HG03442 (cell line): ENCODE data around the gene QARS1.
A peak's percentile ranks its signal among the peaks of the same experiment; 100 is the strongest.

Experiments used
- ATAC-seq: cut with Tn5 transposase; IDR thresholded peaks from one replicate; pipeline ENCODE4 v1.9.1; 2021; ENCODE audit warnings: mild to moderate bottlenecking, moderate library complexity; ENCODE audit not compliant: unreplicated experiment

QARS1 gene

DNA sequence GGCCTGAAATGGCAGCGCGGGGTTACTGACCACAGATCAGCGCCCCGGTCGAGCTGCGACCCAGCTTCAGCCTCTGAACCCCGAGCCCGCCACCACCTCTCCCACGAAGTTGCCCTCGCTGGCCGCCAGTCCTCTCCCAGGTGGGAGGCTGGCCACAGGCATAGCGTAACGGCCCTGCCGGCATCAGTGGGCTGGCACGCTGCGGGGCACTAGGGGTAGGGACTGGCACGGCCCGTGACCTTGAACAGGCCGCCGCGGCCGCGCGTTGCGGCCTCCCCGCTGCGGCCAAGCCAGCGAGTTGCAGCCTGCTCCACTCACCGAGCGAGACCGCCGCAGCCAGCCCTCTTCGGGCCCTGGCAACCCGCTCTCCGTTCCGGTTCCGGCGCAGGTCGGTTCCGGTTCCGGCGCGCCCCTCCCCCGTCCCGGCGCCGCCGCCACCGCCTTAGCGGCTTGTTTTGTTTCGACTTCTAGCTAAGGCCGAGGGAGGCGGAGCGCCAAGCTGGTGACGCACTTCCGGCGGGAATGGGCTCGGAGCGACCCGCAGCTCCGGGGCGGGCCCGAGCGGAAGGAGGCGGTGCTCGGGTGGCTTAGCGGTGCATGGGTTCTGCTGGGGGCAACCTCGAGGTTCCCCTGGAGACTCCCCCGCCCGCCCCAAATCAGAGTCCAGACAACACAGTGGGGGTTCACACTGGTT lies 16.0 kb upstream of the QARS1 start, which contains the start of gene USP19:
TSS of gene USP19 (minus strand) at position 386 of the 694 bp plus-strand sequence. CDS start 1,678 bp downstream, outside the sequence.
- peak; percentile 86 for ATAC-seq

DNA sequence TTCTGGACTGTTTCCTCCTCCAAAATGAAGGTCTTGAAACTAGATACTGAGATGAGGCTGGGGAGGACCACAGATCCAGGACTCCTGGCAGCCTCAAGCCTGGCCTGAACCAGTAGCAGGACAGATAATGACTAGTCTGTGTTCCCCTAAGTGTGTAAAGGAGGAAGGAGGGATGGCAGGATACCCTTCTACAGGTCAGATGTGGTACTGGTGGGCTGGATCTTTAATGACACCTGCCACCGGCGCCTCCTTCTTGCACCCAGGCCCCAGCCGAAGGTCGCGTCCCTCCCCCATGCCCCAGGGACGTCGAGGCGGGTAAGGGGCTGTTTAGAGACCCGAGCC lies 15.5 kb upstream of the QARS1 start:
- ATAC-seq: no peak

DNA sequence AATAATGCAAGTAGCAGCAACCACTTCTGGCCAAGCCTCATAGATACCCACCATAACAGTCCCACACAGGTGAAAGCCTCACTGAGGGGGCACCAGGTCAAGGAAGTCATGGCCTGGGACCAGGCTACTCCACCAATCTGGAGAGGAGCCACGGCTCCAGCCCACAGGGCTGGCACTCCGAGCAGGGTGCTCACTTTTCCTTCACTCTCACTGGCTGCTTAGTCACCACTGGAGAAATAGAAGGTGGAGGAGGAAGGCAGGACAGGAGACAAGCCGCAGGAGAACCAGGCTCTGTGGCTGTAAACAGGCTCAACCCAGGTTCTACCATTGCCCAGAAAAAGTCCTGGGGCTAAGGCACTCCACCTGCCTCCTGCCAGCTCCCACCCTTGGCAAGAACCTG lies 14.9 kb upstream of the QARS1 start:
- no peak for ATAC-seq

DNA sequence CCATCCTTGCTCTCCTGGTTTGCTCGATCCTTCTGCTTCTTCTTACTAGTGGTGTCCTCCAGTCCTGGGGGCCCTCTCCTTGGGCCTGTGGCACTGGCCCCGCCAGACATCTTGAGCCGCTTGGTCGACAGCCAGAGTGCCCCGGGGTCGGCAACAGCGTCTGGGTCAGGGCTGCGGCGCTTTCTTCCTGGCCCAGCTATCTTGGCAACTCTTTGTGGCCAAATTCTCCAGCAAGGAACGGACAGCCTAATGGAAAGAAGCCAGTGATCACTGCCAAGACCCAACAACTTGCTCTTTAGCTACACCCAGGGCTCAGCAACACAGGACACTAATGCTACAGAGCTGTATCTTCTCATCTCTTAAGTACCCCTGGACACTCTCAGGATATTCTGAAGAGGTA lies 14.5 kb upstream of the QARS1 start:
- no peak for ATAC-seq

DNA sequence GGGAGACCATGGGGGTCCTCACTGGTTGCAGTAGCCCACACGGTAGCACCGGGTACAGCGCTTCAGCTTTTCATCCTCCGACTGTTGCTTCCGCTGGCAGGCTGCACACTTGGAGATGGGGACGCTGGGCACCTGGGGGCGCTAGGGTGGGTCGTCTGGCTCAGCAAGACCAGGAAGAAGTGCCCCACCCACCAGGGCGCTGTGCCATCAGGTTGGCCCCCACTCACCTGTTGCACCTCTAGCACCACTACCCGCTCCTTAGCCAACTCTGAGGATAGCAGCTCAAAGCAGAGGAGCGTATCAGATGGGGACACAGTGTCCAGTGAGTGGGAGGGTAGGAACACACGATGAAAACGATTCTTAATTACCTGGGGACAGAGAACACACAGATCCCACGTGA lies 7.7 kb upstream of the QARS1 start:
- ATAC-seq: no peak

DNA sequence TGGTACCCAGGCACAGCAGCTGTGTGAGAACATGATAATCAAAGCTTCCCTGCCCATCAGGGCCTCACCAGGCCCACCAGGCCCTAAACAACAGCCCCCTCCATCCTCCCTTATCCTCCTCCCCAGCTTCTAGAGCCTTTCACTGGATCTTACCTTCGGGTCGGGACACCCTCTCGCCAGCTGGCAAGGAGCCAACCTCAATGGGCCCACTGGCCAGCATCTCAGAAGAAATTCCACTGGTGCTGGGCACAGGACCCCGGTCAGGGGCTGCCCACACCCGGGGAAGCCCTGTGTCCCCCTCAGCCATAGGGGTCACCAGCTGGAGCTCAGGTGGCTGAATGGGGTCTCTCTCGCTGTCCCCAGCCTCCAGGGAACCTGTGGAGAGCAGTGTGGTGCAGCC lies 6.8 kb upstream of the QARS1 start:
- no peak for ATAC-seq

DNA sequence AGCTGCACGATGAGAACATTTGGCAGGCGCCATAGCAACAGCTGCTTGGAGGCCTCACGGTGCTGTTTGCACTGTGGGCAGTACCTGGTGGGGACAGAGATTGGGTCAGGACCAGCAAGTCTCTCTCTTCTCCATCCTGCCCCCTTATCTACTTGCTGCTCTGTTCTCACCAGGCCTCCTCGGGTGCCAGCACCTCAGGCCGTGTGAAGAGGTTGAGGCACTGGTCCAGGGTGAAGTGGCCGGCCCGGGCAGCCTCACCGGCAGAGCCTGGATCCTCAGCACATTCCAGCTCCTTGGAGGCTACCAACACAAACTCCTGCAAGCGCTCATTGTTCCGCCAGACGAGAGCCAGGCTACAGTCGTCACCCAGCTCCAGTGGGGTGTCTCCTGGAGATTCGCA lies 6.2 kb upstream of the QARS1 start:
- ATAC-seq: no peak

DNA sequence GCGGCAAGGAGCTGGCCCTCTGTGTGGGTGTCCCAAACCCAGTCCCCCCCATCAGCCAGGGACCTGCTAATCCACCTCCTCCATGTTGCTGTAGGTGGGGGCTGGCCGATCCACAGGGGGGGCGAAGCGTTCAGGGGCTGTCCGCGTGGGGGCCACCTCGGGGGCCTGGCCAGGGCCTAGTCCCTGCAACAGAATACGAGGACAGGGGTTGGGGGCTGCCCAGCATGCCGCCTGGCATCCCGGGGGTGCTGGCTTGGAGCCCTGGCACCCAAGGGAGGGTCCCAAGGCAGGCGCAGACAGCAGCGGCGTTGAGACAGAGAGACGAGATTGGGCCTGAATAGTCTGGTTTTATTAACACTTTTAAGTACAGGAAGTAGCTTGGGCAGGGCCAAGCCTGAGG lies 3.8 kb upstream of the QARS1 start:
- ATAC-seq: no peak

DNA sequence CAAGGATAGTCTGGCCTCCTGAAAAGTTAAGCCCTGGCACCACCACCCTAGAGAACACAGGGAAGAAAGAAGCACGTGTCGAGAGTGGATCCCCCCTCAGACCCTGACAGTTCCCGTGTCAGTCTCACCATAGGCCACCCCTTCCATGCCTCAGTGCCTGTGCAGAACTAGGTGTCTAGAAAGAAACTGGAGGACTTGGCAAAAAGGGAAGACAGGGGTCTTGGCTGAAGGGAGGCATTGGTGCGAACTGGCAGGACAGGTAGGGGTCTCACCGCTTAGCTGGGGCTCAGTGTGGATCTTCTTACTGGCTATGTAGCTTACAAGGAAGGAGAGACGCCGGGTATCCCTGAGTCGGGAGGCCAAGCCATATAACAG lies 518 bp downstream of the QARS1 start:
- no peak for ATAC-seq

DNA sequence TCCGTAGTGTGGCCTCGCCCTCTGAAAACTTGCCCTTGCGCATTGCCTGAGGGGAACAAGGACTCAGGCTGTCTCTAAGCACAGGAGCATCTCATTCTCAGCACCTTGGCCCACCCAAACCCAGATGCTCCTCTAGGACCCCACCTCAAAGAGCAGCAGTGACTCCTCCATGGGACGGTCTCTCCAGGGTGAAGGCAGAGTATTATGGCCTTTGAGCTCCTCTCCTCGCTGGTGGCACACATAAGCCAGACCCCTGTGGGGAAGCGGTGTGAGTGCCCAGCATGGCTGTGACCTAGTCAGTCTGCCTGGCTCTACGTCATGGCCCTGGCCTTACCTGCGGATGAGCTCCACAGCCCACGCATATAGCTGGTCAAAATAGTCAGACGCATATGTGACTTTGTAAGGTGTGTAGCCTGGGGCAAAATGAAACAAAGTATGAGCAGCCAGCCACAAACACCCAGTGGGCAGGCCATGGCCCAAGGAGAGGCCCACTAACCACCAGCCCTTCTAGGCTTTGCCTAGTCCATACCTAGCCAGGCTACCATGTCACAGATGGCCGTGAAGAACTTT lies 4.4 kb downstream of the QARS1 start:
- no peak for ATAC-seq

DNA sequence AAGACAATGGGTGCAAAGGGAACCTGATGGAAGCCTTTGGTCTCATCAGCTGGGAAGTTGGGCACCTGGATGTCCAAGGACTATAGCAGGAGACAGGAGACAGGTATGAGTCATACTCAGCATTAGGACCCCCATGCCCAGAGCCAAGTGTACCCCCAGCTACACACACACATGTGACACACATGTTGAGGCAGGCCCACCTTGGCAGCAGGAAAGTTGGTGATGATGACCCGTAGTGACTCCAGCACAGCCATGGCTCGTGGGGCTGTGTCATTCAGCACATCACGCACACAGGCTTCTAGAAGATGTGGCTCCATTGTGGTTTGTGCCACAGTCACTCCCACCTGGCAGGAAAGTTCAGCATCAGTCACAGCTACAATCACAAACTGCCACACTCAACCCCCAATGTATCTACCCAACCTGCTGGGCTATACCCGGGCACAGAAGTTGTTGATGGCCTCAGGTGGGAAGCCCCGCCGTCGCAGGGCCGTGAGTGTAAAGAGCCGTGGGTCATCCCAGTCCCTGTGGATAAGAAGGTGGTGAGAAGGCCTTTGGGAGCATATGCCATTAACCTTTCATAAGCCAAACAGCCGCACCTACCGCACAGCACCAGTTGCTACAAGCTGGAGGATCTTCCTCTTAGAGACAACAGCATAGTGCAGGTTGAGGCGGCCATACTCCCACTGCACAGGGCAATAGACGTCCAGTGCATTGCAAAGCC lies 5.5 kb downstream of the QARS1 start:
- ATAC-seq: no peak

DNA sequence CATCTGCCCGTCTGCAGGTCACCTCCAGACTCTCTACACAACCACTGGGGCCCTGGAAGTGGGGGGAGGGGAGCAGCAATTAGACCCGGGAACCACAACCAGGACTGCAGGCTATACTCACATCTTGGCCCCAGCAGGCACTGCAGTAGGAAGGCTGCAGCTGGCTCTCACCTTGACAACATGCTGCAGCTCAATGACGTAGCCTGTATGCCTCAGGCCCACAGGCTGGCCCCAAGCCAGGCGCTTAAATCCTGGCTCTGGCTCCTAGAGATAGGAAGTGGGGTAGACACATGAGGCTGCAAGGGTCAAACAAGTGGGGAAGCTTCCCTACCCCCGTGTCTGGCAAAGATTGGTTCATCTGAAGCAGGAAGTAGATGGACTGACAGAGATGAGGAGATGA lies 6.1 kb downstream of the QARS1 start:
- no peak for ATAC-seq

DNA sequence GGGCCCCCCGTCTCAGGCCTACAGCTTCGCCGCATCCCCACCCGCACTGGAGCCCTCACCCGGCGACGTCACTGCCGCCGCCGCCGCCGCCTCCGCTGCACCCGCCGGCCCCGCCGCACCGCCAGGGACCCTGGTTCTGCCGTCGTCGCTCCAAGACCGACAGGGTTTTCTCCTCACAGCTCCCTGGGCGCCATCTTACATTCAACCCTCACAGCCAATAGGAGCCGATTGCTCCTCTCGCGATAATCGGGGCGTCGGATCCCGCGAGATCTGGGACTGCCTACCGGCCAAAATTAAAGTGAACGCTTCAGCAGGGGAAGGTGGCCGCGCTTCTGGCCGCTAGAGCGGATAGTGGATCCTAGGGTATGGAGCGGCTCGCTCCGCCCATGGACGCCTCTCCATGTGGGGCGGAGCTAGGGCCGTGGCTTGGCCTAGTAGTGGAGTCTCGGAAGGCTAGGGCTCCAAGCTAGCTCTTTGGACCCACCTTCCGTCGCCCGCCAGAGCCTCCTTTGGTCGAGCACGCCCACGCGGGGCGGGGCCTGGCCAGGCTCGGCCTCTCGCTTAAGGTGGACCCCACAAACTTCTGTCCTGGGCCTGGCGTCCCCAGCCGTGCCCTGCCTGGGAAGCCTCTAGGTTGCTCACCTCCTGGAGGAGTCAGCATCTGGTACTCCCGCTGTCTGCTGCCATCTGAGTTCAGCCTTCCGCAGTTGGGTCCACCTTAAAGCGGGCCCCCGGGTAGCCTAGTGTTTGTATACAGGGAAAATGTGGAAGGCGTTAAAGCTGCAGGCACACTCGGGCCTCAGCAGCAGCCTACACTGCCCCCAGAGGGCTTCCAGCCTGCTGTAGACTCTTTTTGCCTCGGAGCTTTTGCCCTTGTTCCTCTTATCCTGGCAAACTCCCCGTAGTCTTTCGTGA lies 10.4 kb downstream of the QARS1 start, which contains the start of gene QRICH1:
TSS of gene QRICH1 (minus strand) at position 219 of the 915 bp plus-strand sequence. CDS start 17,054 bp downstream, outside the sequence.
- ATAC-seq: peak; percentile 70

DNA sequence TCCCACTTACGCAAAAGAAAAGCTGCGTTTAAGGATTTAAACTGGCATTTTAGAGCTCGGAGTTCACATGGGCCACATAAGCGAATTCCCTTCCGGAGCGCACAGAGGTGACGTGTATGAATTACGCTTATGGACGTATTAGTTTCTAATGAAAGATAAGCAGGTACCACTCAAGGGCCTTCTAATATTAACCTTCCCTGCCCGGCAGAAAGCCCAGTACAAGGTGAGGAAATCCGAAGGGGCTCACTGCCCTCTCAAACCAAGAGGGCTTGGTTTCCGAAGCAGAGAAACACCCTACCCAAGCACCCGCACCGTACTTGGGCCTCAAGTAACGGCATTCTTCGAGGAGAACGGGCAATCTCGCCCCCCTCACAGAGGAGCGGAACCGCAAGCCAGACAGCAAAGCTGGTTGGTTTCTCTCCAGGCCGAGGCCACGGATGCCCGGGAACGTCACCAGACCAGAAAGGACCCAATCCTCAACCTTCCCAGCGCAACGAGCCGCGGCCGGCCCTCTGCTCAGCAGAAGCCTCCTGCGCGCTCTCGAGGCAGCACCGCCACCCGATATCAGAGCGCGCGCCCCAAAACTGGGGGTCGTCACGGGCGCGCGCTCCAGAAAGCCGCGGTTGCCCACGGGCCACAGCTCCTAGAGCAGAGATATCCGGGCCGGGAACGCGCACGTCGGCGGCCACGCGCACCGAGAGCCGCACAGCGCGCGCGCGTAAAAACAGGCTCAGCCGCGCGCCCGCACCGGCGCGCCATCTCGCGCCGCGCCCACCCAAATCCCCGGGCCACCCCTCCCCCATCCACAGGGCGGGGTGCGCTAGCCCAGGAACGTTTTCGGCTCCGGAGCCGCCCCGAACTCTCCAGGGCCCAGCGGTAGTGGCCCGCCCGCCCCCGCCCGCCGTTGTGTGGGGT lies 11.4 kb downstream of the QARS1 start:
- ATAC-seq: peak; percentile 43

DNA sequence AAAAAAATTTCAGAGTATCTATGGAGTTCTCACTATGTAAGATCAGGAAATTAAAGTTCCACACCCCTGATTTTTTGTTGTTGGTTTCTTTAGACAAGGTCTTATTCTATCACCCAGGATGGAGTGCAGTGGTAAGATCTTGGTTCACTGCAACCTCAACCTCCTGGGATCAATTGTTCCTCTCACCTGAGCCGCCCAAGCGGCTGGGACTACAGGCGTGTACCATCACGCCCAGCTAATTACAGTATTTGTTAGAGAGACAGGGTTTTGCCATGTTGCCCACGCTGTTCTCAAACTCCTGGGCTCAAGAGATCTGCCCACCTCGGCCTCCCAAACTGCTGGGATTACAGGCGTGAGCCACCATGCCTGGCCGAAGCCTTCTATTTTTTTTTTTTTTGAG lies 23.1 kb downstream of the QARS1 start:
- no peak for ATAC-seq

DNA sequence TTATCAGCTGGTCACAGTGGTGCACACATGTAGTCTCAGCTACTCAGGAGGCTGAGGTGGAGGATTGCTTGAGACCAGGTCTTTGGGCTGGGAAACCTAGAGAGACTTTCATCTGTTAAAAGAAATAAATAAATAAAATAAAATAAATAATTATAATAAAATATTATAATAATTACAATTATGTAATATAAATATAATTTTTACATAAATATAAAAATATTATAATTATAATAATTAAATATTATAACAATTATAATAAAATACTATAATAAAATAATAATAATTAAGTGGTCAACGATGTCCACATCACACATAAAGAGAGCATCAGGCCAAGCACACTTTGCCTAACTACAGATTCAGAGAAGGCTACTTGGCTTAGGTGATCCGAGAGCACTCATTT lies 25.3 kb downstream of the QARS1 start:
- no peak for ATAC-seq

DNA sequence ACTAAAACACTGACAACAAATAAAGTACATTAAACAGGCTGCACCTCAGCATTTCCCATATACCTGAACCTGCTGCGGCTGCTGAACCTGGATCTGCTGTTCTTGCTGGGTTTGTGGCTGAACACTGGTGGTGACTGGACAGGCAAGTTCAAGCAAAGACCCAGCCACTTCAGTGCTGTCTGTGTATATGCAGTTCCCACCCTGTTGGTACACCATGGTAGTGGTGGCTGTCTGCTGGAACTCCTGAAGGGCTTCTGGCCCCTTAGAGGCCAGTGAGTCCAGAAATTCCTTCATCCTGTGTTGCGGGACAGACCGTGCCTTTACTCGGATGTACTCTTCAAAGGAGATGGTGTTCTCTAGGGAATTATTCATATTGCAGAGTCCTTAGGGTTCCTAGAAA lies 27.9 kb downstream of the QARS1 start:
- ATAC-seq: no peak

DNA sequence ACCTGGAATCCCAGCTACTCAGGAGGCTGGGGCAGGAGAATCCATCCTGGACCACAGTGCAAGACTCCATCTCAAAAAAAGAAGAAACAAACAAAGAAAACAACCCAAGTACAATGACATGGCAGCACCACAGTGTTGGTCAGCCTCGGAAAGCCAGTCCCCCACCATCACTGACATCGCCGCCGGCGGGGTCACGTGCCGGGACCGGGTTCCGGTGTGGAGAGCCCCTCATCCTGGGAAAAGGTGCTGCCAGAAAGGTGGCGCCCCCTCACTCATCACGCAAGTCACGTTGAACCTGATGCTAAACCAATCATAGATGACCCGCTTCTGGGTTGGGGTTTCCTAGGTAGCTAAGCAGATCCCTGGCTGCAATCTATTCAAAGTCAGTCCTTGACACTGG lies 28.4 kb downstream of the QARS1 start:
- ATAC-seq: no peak

DNA sequence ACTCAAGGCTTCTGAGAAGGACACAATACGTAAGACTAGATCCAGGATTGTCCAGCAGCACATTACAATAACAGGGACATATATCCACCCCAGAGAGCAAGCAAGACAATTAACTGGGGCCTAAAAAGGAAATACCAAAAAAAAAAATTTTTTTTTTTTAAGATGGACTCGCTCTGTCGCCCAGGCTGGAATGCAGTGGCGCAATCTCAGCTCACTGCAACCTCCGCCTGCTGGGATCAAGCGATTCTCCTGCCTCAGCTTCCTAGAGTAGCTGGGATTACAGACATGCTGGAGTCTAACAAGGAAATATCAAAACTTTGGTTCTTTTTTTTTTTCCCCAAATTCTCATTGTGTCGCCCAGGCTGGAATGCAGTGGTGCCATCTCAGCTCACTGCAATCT lies 46.5 kb downstream of the QARS1 start:
- ATAC-seq: no peak

DNA sequence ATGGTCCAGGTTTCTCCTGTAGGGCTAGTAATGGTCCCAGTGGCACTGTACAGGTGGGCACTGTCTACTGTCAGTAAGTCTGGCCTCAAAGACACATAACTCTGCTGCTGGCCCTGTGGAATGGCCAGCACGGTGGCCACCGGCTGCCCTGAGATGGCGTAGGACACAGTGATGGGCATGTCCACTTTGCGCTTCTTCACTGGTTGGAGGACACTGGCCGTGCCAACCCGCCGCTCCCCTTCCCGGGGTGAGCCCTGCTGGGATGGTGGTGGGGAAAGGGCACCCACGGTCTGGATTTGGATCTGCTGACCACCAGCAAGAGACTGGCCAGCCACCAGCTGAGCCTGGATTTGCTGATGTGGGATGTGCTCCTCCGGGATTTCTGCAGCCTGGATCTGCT lies 47.3 kb downstream of the QARS1 start:
- no peak for ATAC-seq
